Activated T-cell treated with anti-CD3 and anti-CD28 coated beads, Interleukin-2, amount 50 U/mL, for 72 hours (primary cell): ENCODE measurements around the gene PADI2. TPM values are rescaled to one million over a fixed set of nuclear protein-coding genes. Genes with fewer than 3 reads are reported as not detected.
"Not testable (repeated sequence)": the region's sequence is repeated elsewhere in the genome, so short reads cannot be mapped to it uniquely, and the experiment has no call there.

ENCODE experiments used
- ATAC-seq, 2 donors: fragments of 150-1000 bp; cut with Tn5 transposase; replicated peaks in 1 of 2; 2 replicates each; pipeline ENCODE4 v1.10.0; 2021; ENCODE audit warnings: moderate library complexity in 2 of 2, mild to moderate bottlenecking in 1 of 2
- DNase-seq, 2 donors: peaks; one replicate each; pipeline ENCODE4 v3.0.0; 2021 to 2022; ENCODE audit warnings: mixed read lengths in 1 of 2
- H3K27ac Mint-ChIP-seq: one replicate; pipeline ENCODE4 v1.8.0; 2022; ENCODE audit warnings: mild to moderate bottlenecking, moderate library complexity, mixed read lengths
- H3K27me3 Mint-ChIP-seq: one replicate; pipeline ENCODE4 v1.8.0; 2022; ENCODE audit warnings: low read depth, mixed read lengths
- H3K36me3 Mint-ChIP-seq, 2 donors: one replicate each; pipeline ENCODE4 v1.8.0; 2022; ENCODE audit warnings: mixed read lengths in 2 of 2, mild to moderate bottlenecking in 1 of 2; ENCODE audit not compliant: insufficient read depth in 2 of 2
- H3K4me1 Mint-ChIP-seq: one replicate; pipeline ENCODE4 v1.8.0; 2022; ENCODE audit warnings: low read depth, mixed read lengths
- H3K4me3 Mint-ChIP-seq, 2 donors: one replicate each; pipeline ENCODE4 v1.8.0; 2022; ENCODE audit warnings: mild to moderate bottlenecking in 2 of 2, mixed read lengths in 2 of 2, moderate library complexity in 2 of 2
- H3K9me3 Mint-ChIP-seq, 2 donors: one replicate each; pipeline ENCODE4 v1.8.0; 2022; ENCODE audit warnings: mixed read lengths in 2 of 2
- total RNA-seq, 2 donors: library from RNA; stranded (reverse); gene quantifications; one replicate each; pipeline ENCODE4 v1.2.3, GENCODE V29; 2022

The PADI2 gene
- total RNA-seq, 2 donors from 2014 or later: 0.10 to 0.14 TPM

GRCh38 chr1:17065666-17066065 lies 53.6 kb downstream of the PADI2 start:
- Mint-ChIP-seq H3K9me3 (no peaks in the 10 kb centered on the region), H3K4me3 (no peak overlapping the region), H3K27me3 (peaks cover 10% of the 10 kb centered on the region), H3K4me1 (no peaks in the 10 kb centered on the region), H3K27ac (no peak overlapping the region), H3K36me3 (peaks cover 0 to 2% of the 10 kb centered on the region in 2 donors)
- ATAC-seq (no peak), DNase-seq (no peak)

DNA sequence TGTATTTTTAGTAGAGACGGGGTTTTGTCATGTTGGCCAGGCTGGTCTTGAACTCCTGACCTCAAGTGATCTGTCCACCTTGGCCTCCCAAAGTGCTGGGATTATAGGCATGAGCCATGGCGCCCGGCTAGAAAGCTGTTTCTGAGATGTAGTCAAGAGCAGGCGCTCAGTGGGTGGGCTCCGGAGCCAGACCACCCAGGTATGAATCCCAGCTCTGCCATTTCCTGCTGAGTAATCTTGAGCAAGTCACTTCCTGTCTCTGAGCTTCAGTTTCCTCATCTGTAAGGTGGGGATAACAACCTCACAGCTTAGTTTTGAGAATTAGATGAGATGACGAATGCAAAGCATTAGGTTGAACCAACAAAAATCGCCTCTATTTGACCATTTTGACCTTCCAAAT lies 56.5 kb downstream of the PADI2 start:
- DNase-seq, H3K27ac Mint-ChIP-seq, H3K4me3 Mint-ChIP-seq, H3K36me3 Mint-ChIP-seq, H3K4me1 Mint-ChIP-seq, ATAC-seq, H3K9me3 Mint-ChIP-seq: not testable (repeated sequence)
- peaks cover 10% of the 10 kb centered on the region for H3K27me3 Mint-ChIP-seq

- ATAC-seq: no peak
- Mint-ChIP-seq H3K27me3 (peaks cover 10% of the 10 kb centered on the region), H3K4me1 (no peaks in the 10 kb centered on the region)
These were observed 57.4 kb downstream of the PADI2 start for GRCh38 chr1:17061892-17062291.

GRCh38 chr1:17061486-17061885 lies 57.8 kb downstream of the PADI2 start:
- H3K9me3 Mint-ChIP-seq: no peaks in the 10 kb centered on the region
- no peaks in the 10 kb centered on the region for H3K4me1 Mint-ChIP-seq
- no peak for DNase-seq
- peaks cover 10% of the 10 kb centered on the region for H3K27me3 Mint-ChIP-seq
- H3K4me3 Mint-ChIP-seq: no peak overlapping the region
- ATAC-seq: no peak
- no peak overlapping the region for H3K27ac Mint-ChIP-seq
- H3K36me3 Mint-ChIP-seq: peaks cover 0 to 2% of the 10 kb centered on the region in 2 donors

More at GRCh38 chr1:17061892-17062291, 57.4 kb downstream of the PADI2 start:
- Mint-ChIP-seq H3K4me3 (no peak overlapping the region), H3K36me3 (peaks cover 0 to 2% of the 10 kb centered on the region in 2 donors), H3K27ac (no peak overlapping the region), H3K9me3 (no peaks in the 10 kb centered on the region)
- no peak for DNase-seq

GRCh38 chr1:17060306-17060749 lies 58.9 kb downstream of the PADI2 start:
- H3K4me3 Mint-ChIP-seq: no peak overlapping the region
- no peaks in the 10 kb centered on the region for H3K4me1 Mint-ChIP-seq

GRCh38 chr1:17059391-17060305 lies 59.6 kb downstream of the PADI2 start:
- H3K4me3 Mint-ChIP-seq: no peak overlapping the region
- DNase-seq (peak; percentile 49 to 53), ATAC-seq (peak; percentile 93 to 94)
- no peak overlapping the region for H3K27ac Mint-ChIP-seq
- no peaks in the 10 kb centered on the region for H3K9me3 Mint-ChIP-seq
- H3K36me3 Mint-ChIP-seq: peaks cover 0 to 2% of the 10 kb centered on the region in 2 donors
- H3K27me3 Mint-ChIP-seq: peaks cover 10% of the 10 kb centered on the region
- H3K4me1 Mint-ChIP-seq: no peaks in the 10 kb centered on the region

More at GRCh38 chr1:17060306-17060749, 58.9 kb downstream of the PADI2 start:
- DNase-seq: no peak
- no peak overlapping the region for H3K27ac Mint-ChIP-seq
- H3K9me3 Mint-ChIP-seq: no peaks in the 10 kb centered on the region
- H3K27me3 Mint-ChIP-seq: peaks cover 10% of the 10 kb centered on the region
- ATAC-seq: no peak
- peaks cover 0 to 2% of the 10 kb centered on the region in 2 donors for H3K36me3 Mint-ChIP-seq

- ATAC-seq (no peak), DNase-seq (no peak)
- Mint-ChIP-seq H3K4me3 (no peak overlapping the region), H3K36me3 (peaks cover 0 to 2% of the 10 kb centered on the region in 2 donors), H3K27ac (no peak overlapping the region), H3K9me3 (no peaks in the 10 kb centered on the region), H3K27me3 (peaks cover 3% of the 10 kb centered on the region), H3K4me1 (peaks cover 19% of the 10 kb centered on the region)
These were observed 62.7 kb downstream of the PADI2 start for GRCh38 chr1:17056551-17056950.

DNA sequence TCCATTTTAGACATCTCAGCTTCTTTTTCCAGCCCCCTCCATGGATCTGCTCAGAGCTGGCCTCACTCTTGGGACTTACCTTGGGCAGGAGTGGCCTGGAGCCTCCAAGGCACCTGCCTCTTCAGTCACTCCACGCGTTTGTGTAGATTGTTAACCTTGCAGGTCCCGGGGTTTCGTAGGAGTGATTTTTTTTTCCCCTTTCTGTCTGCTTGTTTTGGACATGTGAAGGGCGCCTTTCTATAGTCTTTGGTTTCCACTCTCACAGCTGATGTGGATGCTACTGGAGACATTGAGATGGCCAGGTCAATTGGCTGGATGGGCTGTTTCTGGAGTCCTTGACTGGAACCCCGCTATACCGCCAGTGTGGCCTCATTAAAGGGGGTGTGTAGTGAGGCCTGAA lies 63.5 kb downstream of the PADI2 start:
- H3K4me3 Mint-ChIP-seq: no peak overlapping the region
- peaks cover 26% of the 10 kb centered on the region for H3K4me1 Mint-ChIP-seq
- H3K36me3 Mint-ChIP-seq: peaks cover 0 to 2% of the 10 kb centered on the region in 2 donors
- ATAC-seq (no peak), DNase-seq (no peak)
- no peak overlapping the region for H3K27ac Mint-ChIP-seq
- no peaks in the 10 kb centered on the region for H3K9me3 Mint-ChIP-seq
- H3K27me3 Mint-ChIP-seq: no peaks in the 10 kb centered on the region

DNA sequence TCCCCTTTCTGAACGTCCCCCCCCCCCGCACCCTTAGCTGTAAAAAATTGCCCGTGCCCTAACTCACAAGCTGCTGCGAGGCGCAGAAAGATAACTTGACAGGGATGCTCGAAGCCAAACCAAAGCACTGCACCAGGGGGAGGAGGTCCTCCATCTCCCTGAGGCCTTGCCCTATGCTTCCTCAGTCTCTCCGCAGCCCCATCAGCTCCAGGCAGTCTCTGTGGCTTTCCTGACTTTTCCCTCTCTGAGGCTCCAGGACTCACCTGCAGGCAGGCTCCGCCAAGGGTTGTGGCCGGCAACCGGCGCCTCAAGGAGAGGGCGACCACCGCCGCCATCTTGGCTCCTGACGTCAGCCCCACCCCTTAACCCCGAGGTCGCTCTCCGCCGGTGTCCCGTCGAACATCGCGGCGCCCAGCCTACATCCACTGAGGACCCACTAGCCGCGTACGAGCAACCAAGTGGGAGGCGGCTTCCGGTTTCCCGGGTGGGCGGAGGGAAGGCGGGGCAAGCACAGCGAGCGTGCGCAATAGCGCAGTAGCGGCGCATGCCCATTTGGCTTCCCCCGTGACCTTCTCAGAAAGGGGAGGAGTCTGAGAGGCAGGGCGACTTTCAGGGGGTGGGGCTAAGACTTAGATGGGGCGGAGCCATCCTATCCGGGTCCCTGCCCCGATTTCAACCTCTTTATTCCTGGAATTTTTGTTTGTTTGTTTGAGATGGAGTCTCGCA lies 65.4 kb downstream of the PADI2 start, which contains the start of gene SDHB:
Gene SDHB, minus strand, starts transcription at position 348 of the 726 bp plus-strand sequence. Its CDS starts 13 bp downstream, at position 335.
- peak; percentile 99 to 100 for DNase-seq
- peaks cover 26% of the 10 kb centered on the region for H3K4me1 Mint-ChIP-seq
- peak; percentile 99 to 100 for ATAC-seq
- peak within 1 kb of the TSS; percentile 91 to 96 for H3K4me3 Mint-ChIP-seq
- H3K36me3 Mint-ChIP-seq: peaks cover 0 to 2% of the 10 kb centered on the region in 2 donors
- peak within 1 kb of the TSS; percentile 98 for H3K27ac Mint-ChIP-seq
- no peaks in the 10 kb centered on the region for H3K27me3 Mint-ChIP-seq
- H3K9me3 Mint-ChIP-seq: no peaks in the 10 kb centered on the region

DNA sequence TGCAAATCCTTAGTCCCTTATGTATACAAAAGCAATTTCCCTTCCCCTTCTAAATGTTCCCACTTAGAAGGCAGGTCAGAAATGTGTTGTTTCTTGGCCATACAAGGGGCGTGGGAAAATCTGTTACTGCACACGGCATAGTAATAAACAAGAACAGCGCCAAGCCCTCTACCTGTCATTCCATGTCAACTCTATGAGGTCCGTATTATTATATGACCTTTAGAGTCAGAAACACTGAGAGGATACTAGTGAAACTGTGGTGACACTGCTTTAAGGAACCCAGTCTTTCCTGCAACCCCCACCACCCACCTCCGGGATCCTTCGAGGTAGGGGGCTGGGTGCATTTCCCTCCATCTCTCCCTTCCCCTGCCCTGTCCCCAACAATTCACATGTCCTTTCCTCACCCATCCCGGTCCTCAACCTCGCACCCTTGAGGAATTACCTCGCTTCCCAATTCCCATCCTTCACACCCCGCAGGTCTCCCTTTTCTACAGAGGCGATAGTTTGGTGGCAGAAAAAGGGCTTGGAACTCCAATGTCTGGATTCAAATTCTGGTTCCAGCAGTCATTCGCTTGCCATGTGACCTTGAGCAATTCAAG lies 66.1 kb downstream of the PADI2 start:
- no peak for DNase-seq
- peak overlapping the region; percentile 91 to 96 for H3K4me3 Mint-ChIP-seq
- H3K27ac Mint-ChIP-seq: peak overlapping the region; percentile 98
- H3K36me3 Mint-ChIP-seq: peaks cover 0 to 2% of the 10 kb centered on the region in 2 donors
- H3K27me3 Mint-ChIP-seq: no peaks in the 10 kb centered on the region
- H3K9me3 Mint-ChIP-seq: no peaks in the 10 kb centered on the region
- H3K4me1 Mint-ChIP-seq: peaks cover 26% of the 10 kb centered on the region
- no peak for ATAC-seq

DNA sequence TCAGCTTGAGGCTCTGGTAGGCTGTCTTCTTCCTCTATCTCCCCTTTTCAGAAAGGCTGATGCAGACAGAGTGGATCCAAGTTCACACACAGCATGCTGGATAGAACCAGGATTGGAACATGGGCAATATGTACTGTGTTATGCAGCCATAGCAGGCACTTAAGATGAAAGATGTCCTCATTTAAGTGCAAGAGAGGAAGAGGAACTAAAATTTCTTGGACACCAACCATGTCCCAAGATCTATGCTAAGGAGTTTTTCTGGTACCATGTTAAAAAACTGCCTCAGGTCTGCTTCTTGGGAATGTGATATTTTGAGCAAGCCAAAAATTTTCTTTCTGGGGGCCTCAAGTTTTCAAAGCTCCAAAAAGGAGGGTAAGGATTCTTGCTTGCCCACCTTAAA lies 66.6 kb downstream of the PADI2 start:
- H3K27ac Mint-ChIP-seq: peak overlapping the region; percentile 88
- DNase-seq (no peak), ATAC-seq (no peak)
- peaks cover 26% of the 10 kb centered on the region for H3K4me1 Mint-ChIP-seq
- peak overlapping the region; percentile 91 to 96 for H3K4me3 Mint-ChIP-seq
- H3K36me3 Mint-ChIP-seq: peaks cover 0 to 2% of the 10 kb centered on the region in 2 donors
- H3K27me3 Mint-ChIP-seq: no peaks in the 10 kb centered on the region
- H3K9me3 Mint-ChIP-seq: no peaks in the 10 kb centered on the region

DNA sequence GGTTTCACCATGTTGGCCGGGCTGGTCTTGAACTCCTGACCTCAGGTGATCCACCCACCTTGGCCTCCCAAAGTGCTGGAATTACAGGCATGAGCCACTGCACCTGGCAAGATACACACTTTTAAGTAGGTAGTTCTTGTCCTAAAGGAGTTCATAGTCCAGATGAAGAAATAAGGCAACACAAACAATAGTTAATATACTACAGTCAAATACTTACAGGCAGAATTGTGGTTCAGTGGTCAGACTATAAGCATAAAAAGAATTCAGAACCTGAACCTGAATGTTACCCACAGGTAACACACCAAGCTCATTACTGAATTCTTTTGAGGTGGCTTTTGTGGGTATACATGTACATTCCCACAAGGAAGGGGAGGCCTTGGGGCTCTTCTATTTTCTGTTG lies 67.2 kb downstream of the PADI2 start:
- peaks cover 0 to 2% of the 10 kb centered on the region in 2 donors for H3K36me3 Mint-ChIP-seq
- peaks cover 26% of the 10 kb centered on the region for H3K4me1 Mint-ChIP-seq
- no peak overlapping the region for H3K27ac Mint-ChIP-seq
- no peaks in the 10 kb centered on the region for H3K9me3 Mint-ChIP-seq
- peak overlapping the region; percentile 91 to 96 for H3K4me3 Mint-ChIP-seq
- ATAC-seq (no peak), DNase-seq (no peak)
- H3K27me3 Mint-ChIP-seq: no peaks in the 10 kb centered on the region

- ATAC-seq (no peak), DNase-seq (no peak)
- H3K36me3 Mint-ChIP-seq: peaks cover 2 to 5% of the 10 kb centered on the region in 2 donors
- H3K9me3 Mint-ChIP-seq: no peaks in the 10 kb centered on the region
- H3K4me3 Mint-ChIP-seq: no peak overlapping the region
- H3K27ac Mint-ChIP-seq: peak overlapping the region; percentile 28
- peaks cover 21% of the 10 kb centered on the region for H3K4me1 Mint-ChIP-seq
- H3K27me3 Mint-ChIP-seq: no peaks in the 10 kb centered on the region
These were observed 71.3 kb downstream of the PADI2 start for GRCh38 chr1:17047924-17048323.
